Endothelial cell of umbilical vein (primary cell): ENCODE data around the gene TMEM174. TPM values are rescaled to one million over a fixed set of nuclear protein-coding genes. Genes with fewer than 3 reads are reported as not detected.

Experiments used
- BruUV-seq: library from RNA; stranded (reverse); fragments of 400-500 nt; replicated peaks from 2 replicates; lab custom pipeline; 2021; lab: Mats Ljungman, UMichigan
- CTCF ChIA-PET: fragments of 300-600, 350-600 bp; sonication (Branson Sonifier 250); formaldehyde crosslinking; loops from one replicate; lab custom pipeline; 2021; ENCODE audit warnings: antibody characterized with exemption, inconsistent platforms; lab: Charles Lee
- POLR2A ChIA-PET: fragments of 300-600, 350-600 bp; sonication (Branson Sonifier 250); formaldehyde crosslinking; loops from one replicate; lab custom pipeline; 2021; ENCODE audit warnings: antibody characterized with exemption, inconsistent platforms; lab: Charles Lee
- DNase-seq: peaks from one replicate; pipeline ENCODE4 v3.0.0-alpha.2; 2011; ENCODE audit warnings: low read depth, low spot score
- FAIRE-seq: peaks from 2 replicates; lab custom pipeline; 2011; peaks lifted over from hg19 to GRCh38; lab: Jason Lieb, UNC
- H2AFZ ChIP-seq: 2 replicates; pipeline ENCODE4 v1.6.0; 2012; ENCODE audit warnings: low read depth, low read length, control low read depth, inconsistent platforms
- H3K27ac ChIP-seq: 2 replicates; pipeline ENCODE4 v1.5.1; 2011; ENCODE audit warnings: low read depth, mild to moderate bottlenecking, control low read depth, low read length, moderate library complexity; ENCODE audit not compliant: insufficient read depth
- H3K27me3 ChIP-seq, 2 experiments: 2 replicates each; pipeline versions ENCODE4 v1.6.0 to v1.6.1; 2011; ENCODE audit warnings: low read length in 2 of 2, mixed read lengths in 1 of 2; ENCODE audit not compliant: control insufficient read depth in 2 of 2, insufficient read depth in 2 of 2
- H3K36me3 ChIP-seq, 2 experiments: 2 replicates in 1 of 2; 3 replicates in 1 of 2; pipeline ENCODE4 v1.5.1; 2011; ENCODE audit warnings: low read length in 2 of 2, mild to moderate bottlenecking in 1 of 2, moderate library complexity in 1 of 2; ENCODE audit not compliant: control insufficient read depth in 2 of 2, insufficient read depth in 2 of 2; ENCODE audit errors: extremely low read depth in 1 of 2
- H3K4me1 ChIP-seq: 3 replicates; pipeline ENCODE4 v1.5.1; 2011; ENCODE audit warnings: mild to moderate bottlenecking, low read length; ENCODE audit not compliant: control insufficient read depth, insufficient read depth; ENCODE audit errors: extremely low read depth
- H3K4me2 ChIP-seq: 2 replicates; pipeline ENCODE4 v1.6.1; 2011; ENCODE audit warnings: low read length, control low read depth, mixed read lengths; ENCODE audit not compliant: insufficient read depth
- H3K4me3 ChIP-seq, 3 experiments: fragments of 200-600 bp in 1 of 3; sonication (generic), shearing (Covaris generic) in 1 of 3; replicated peaks in 1 of 3; 2 replicates each; pipeline ENCODE4 v1.5.1; 2011 to 2016; ENCODE audit warnings: control low read depth in 3 of 3, low read length in 3 of 3, mild to moderate bottlenecking in 2 of 3, inconsistent platforms in 1 of 3, low read depth in 1 of 3, moderate library complexity in 1 of 3; ENCODE audit not compliant: insufficient read depth in 1 of 3
- H3K79me2 ChIP-seq: 2 replicates; pipeline ENCODE4 v1.6.0; 2012; ENCODE audit warnings: low read length, inconsistent platforms; ENCODE audit not compliant: control insufficient read depth, insufficient read depth
- H3K9ac ChIP-seq: replicated peaks from 2 replicates; pipeline ENCODE3; 2011; ENCODE audit warnings: low read length, control low read depth; ENCODE audit not compliant: insufficient read depth; ENCODE audit errors: extremely low read depth
- H3K9me1 ChIP-seq: replicated peaks from 3 replicates; pipeline ENCODE4 v1.6.0; 2011; ENCODE audit warnings: mild to moderate bottlenecking, low read length; ENCODE audit not compliant: control insufficient read depth, insufficient read depth; ENCODE audit errors: extremely low read depth
- H3K9me3 ChIP-seq: replicated peaks from 2 replicates; pipeline ENCODE4 v1.5.1; 2012; ENCODE audit warnings: low read length, inconsistent platforms; ENCODE audit not compliant: control insufficient read depth, insufficient read depth
- H4K20me1 ChIP-seq: replicated peaks from 2 replicates; pipeline ENCODE3; 2011; ENCODE audit warnings: mild to moderate bottlenecking, low read length; ENCODE audit not compliant: control insufficient read depth, insufficient read depth; ENCODE audit errors: extremely low read depth
- CTCF ChIP-seq, 2 donors: IDR thresholded peaks; 1 replicate in 1 of 2; 2 replicates in 1 of 2; pipeline ENCODE4 v1.5.1; 2011; ENCODE audit warnings: low read length in 2 of 2, mild to moderate bottlenecking in 2 of 2, moderate library complexity in 2 of 2, control low read depth in 1 of 2, inconsistent platforms in 1 of 2, low read depth in 1 of 2; ENCODE audit not compliant: insufficient read depth in 1 of 2; ENCODE audit errors: extremely low read depth in 1 of 2
- EZH2 ChIP-seq: IDR thresholded peaks from 2 replicates; pipeline ENCODE4 v1.6.1; 2012; ENCODE audit warnings: borderline replicate concordance, low read depth, mild to moderate bottlenecking, moderate library complexity, low read length, inconsistent platforms; ENCODE audit not compliant: severe bottlenecking
- GATA2 ChIP-seq: IDR thresholded peaks from 2 replicates; pipeline ENCODE4 v1.7.0; 2011; ENCODE audit warnings: low read depth, mild to moderate bottlenecking, moderate library complexity, mixed read lengths, low read length; ENCODE audit not compliant: insufficient read length, insufficient read depth
- JUN ChIP-seq: IDR thresholded peaks from 2 replicates; pipeline ENCODE4 v1.6.1; 2011; ENCODE audit warnings: borderline replicate concordance, low read depth; ENCODE audit not compliant: insufficient read length, insufficient read depth
- POLR2AphosphoS5 ChIP-seq: IDR thresholded peaks from 2 replicates; pipeline ENCODE4 v1.6.1; 2012; ENCODE audit warnings: low read depth, mild to moderate bottlenecking, control low read depth, low read length, moderate library complexity; ENCODE audit not compliant: insufficient read depth
- dilution Hi-C: fragments of 300-500 bp; cut with MboI; formaldehyde crosslinking; loops from one replicate; pipeline ENCODE4 v1.15.0; 2019; ENCODE audit warnings: low sequenced_read_pairs; ENCODE audit not compliant: extremely low pct_ligation_motif_present
- intact Hi-C: fragments of 100-400 bp; cut with micrococcal nuclease; formaldehyde crosslinking; loops from one replicate; pipeline ENCODE4 v1.10.0; 2022
- polyA plus RNA-seq, 4 experiments: library from polyadenylated mRNA; depleted of rRNA in 3 of 4; stranded (reverse) in 3 of 4; unstranded in 1 of 4; fragments of >200 nt; gene quantifications; 2 replicates each; pipeline versions ENCODE4 v1.2.1 to v1.2.3, GENCODE V29; 2011 to 2012; ENCODE audit warnings: missing spikeins in 1 of 4
- total RNA-seq: library from RNA; stranded (reverse); gene quantifications from 2 replicates; pipeline ENCODE4 v1.2.3, GENCODE V29; 2021
- TF ChIP-seq, protein P1 (sequence below): IDR thresholded peaks from 2 replicates; pipeline ENCODE4 v1.6.1; 2011; ENCODE audit not compliant: insufficient read depth, insufficient read length

TMEM174 gene
- total and polyA plus RNA-seq, 2 donors (not counting 3 experiments of a cell fraction or from before 2014, with no cell fraction given): not detected

DNA sequence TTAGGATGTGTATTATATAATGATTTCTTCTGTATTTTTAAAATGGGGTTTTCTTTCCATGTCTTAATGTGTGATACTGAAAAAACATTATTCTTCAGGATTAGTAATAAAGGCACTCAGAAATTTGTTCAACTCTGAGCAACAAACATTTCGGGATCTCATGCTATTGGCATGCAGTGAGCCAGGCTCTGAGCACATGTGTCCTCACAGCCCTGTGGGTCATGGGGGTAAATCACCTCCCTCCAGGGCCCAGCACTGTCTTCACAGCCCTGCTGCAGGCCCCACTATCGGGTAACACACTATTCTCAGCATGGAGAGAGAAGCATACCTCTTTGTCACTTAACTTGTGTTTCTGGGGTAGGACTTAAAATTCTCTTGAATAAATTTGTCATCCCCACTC lies 14.0 kb downstream of the TMEM174 start:
- Histone ChIP-seq H3K4me2 (no peak overlapping the region), H3K9ac (no peak overlapping the region), H3K79me2 (no peaks in the 10 kb centered on the region), H3K27me3 (peaks cover 25 to 39% of the 10 kb centered on the region in 2 experiments), H2AFZ (no peak overlapping the region), H3K4me3 (no peak overlapping the region), H3K4me1 (no peaks in the 10 kb centered on the region), H3K9me3 (peaks cover 2% of the 10 kb centered on the region), H3K9me1 (no peaks in the 10 kb centered on the region), H3K36me3 (no peaks in the 10 kb centered on the region), H4K20me1 (no peaks in the 10 kb centered on the region), H3K27ac (no peak overlapping the region)
- POLR2A ChIA-PET: no interaction called here
- FAIRE-seq: no peak
- DNase-seq: no peak
- intact Hi-C loops (no loop called here), dilution Hi-C loops (no loop called here)
- BruUV-seq: no TSS peak
- TF ChIP-seq JUN (no peak), CTCF (IDR thresholded peaks at IDR 0.05; ENCODE audit: extremely low read depth in 1 of 2, insufficient read depth in 1 of 2, low read depth in 1 of 2, low read length in 2 of 2) (no peak), POLR2AphosphoS5 (no peak), GATA2 (no peak), EZH2 (no peak)
- TF ChIP-seq, protein P1, sequence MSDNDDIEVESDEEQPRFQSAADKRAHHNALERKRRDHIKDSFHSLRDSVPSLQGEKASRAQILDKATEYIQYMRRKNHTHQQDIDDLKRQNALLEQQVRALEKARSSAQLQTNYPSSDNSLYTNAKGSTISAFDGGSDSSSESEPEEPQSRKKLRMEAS: no peak
- CTCF ChIA-PET: interaction anchor here (0.8 kb wide), 1 partner anchor 15 kb away, joined by 3 read pairs; no protein-coding TSS in a partner anchor
